ENCODE results near the gene PTCD2.

- no peak for TF ChIP-seq CTCF (IDR thresholded peaks at IDR 0.05)
- no peak for TF ChIP-seq POLR2A (IDR thresholded peaks at IDR 0.05)
These were observed 59.8 kb downstream of the PTCD2 start for GRCh38 chr5:72379936-72380335.
